Measurements from ENCODE around the gene B4GALT3. TPM values are rescaled to one million over a fixed set of nuclear protein-coding genes. Genes with fewer than 3 reads are reported as not detected.

The B4GALT3 gene
- total and polyA plus RNA-seq, 2 donors (not counting 1 experiment from before 2014, with no cell fraction given) = 17.8 to 18.7 TPM

DNA sequence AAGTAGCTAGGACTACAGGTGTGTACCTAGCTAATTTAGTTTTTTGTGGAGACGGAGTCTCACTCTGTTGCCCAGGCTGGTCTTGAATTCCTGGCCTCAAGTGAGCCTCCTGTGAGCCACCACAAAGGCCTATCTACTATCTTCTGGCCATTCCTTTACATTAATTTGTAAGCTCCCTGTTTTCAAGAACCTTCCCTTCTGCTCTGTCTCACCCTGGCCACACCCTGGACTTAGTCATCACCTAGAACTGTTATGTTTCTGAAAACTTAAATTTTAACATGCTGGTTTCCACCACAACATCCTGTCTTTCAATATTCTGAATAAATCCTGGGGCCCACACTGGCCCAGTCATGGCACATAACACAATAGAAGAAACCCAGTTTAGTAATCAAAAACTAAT lies 4.9 kb upstream of the B4GALT3 start:
- Histone ChIP-seq H3K36me3 (ENCODE audit: control insufficient read depth, insufficient read depth, low read length) (no peaks in the 10 kb centered on the region), H3K4me1 (ENCODE audit: control insufficient read depth, extremely low read depth, insufficient read depth, low read length) (peaks cover 2% of the 10 kb centered on the region), H3K27ac (ENCODE audit: insufficient read depth, low read length) (no peak overlapping the region), H3K27me3 (ENCODE audit: control insufficient read depth, insufficient read depth, low read length) (no peaks in the 10 kb centered on the region), H4K20me1 (ENCODE audit: control insufficient read depth, extremely low read depth, insufficient read depth, low read length) (no peaks in the 10 kb centered on the region), H3K9me3 (ENCODE audit: control insufficient read depth, insufficient read depth, low read depth, low read length) (no peaks in the 10 kb centered on the region), H3K9ac (ENCODE audit: insufficient read depth, low read length) (no peak overlapping the region), H3K4me2 (ENCODE audit: extremely low read depth, insufficient read depth, low read length) (no peak overlapping the region), H3K79me2 (ENCODE audit: control insufficient read depth, insufficient read depth, low read length) (no peaks in the 10 kb centered on the region), H2AFZ (ENCODE audit: low read length) (no peak overlapping the region), H3K4me3 (replicated peaks in 1 of 4; ENCODE audit: control extremely low read depth in 1 of 4, insufficient read depth in 1 of 4, low read depth in 3 of 4, low read length in 4 of 4) (no peak overlapping the region)
- peak; percentile 54 to 62 for DNase-seq (ENCODE audit: low read depth in 2 of 2)
- TF ChIP-seq EZH2 (IDR thresholded peaks at IDR 0.05; ENCODE audit: low read length, missing control alignments) = no peak
- no peak for TF ChIP-seq CTCF (conservative IDR thresholded peaks at IDR 0.05 in 1 of 2, IDR thresholded peaks at IDR 0.05 in 1 of 2; ENCODE audit: low read depth in 1 of 2, low read length in 2 of 2)

GRCh38 chr1:161180639-161181038 lies 3.3 kb upstream of the B4GALT3 start:
- H3K27me3 ChIP-seq (ENCODE audit: control insufficient read depth, insufficient read depth, low read length) = no peaks in the 10 kb centered on the region

GRCh38 chr1:161179698-161180097 lies 2.4 kb upstream of the B4GALT3 start:
- no peak overlapping the region for H2AFZ ChIP-seq (ENCODE audit: low read length)
- no peaks in the 10 kb centered on the region for H3K9me3 ChIP-seq (ENCODE audit: control insufficient read depth, insufficient read depth, low read depth, low read length)
- peaks cover 6% of the 10 kb centered on the region for H3K79me2 ChIP-seq (ENCODE audit: control insufficient read depth, insufficient read depth, low read length)
- DNase-seq (ENCODE audit: low read depth in 2 of 2) = no peak
- H3K27ac ChIP-seq (ENCODE audit: insufficient read depth, low read length) = no peak overlapping the region
- H3K4me2 ChIP-seq (ENCODE audit: extremely low read depth, insufficient read depth, low read length) = no peak overlapping the region
- H4K20me1 ChIP-seq (ENCODE audit: control insufficient read depth, extremely low read depth, insufficient read depth, low read length) = no peaks in the 10 kb centered on the region
- H3K36me3 ChIP-seq (ENCODE audit: control insufficient read depth, insufficient read depth, low read length) = peaks cover 1% of the 10 kb centered on the region
- H3K4me1 ChIP-seq (ENCODE audit: control insufficient read depth, extremely low read depth, insufficient read depth, low read length) = no peaks in the 10 kb centered on the region
- TF ChIP-seq EZH2 (IDR thresholded peaks at IDR 0.05; ENCODE audit: low read length, missing control alignments) (no peak), CTCF (conservative IDR thresholded peaks at IDR 0.05 in 1 of 2, IDR thresholded peaks at IDR 0.05 in 1 of 2; ENCODE audit: low read depth in 1 of 2, low read length in 2 of 2) (no peak)
- no peak overlapping the region for H3K9ac ChIP-seq (ENCODE audit: insufficient read depth, low read length)
- H3K27me3 ChIP-seq (ENCODE audit: control insufficient read depth, insufficient read depth, low read length) = no peaks in the 10 kb centered on the region
- H3K4me3 ChIP-seq (replicated peaks in 1 of 4; ENCODE audit: control extremely low read depth in 1 of 4, insufficient read depth in 1 of 4, low read depth in 3 of 4, low read length in 4 of 4) = no peak overlapping the region

More at GRCh38 chr1:161180639-161181038, 3.3 kb upstream of the B4GALT3 start:
- Histone ChIP-seq H2AFZ (ENCODE audit: low read length) (no peak overlapping the region), H3K36me3 (ENCODE audit: control insufficient read depth, insufficient read depth, low read length) (no peaks in the 10 kb centered on the region), H4K20me1 (ENCODE audit: control insufficient read depth, extremely low read depth, insufficient read depth, low read length) (no peaks in the 10 kb centered on the region), H3K27ac (ENCODE audit: insufficient read depth, low read length) (no peak overlapping the region), H3K4me3 (replicated peaks in 1 of 4; ENCODE audit: control extremely low read depth in 1 of 4, insufficient read depth in 1 of 4, low read depth in 3 of 4, low read length in 4 of 4) (no peak overlapping the region), H3K4me1 (ENCODE audit: control insufficient read depth, extremely low read depth, insufficient read depth, low read length) (peaks cover 2% of the 10 kb centered on the region), H3K9ac (ENCODE audit: insufficient read depth, low read length) (no peak overlapping the region), H3K9me3 (ENCODE audit: control insufficient read depth, insufficient read depth, low read depth, low read length) (no peaks in the 10 kb centered on the region), H3K79me2 (ENCODE audit: control insufficient read depth, insufficient read depth, low read length) (peaks cover 6% of the 10 kb centered on the region), H3K4me2 (ENCODE audit: extremely low read depth, insufficient read depth, low read length) (no peak overlapping the region)
- TF ChIP-seq CTCF (conservative IDR thresholded peaks at IDR 0.05 in 1 of 2, IDR thresholded peaks at IDR 0.05 in 1 of 2; ENCODE audit: low read depth in 1 of 2, low read length in 2 of 2) = peak; percentile 38 to 40
- TF ChIP-seq EZH2 (IDR thresholded peaks at IDR 0.05; ENCODE audit: low read length, missing control alignments) = no peak
- peak in 1 of 2 donors; percentile 46 for DNase-seq (ENCODE audit: low read depth in 2 of 2)

All from fibroblast of lung (primary cell).